Activated CD4-positive, CD25-positive, alpha-beta regulatory T cell treated with anti-CD3 and anti-CD28 coated beads, Interleukin-2, amount 50 U/mL, for 72 hours (primary cell): ENCODE results near the gene CAPN15.

ENCODE experiments used
- DNase-seq: peaks from one replicate; pipeline ENCODE4 v3.0.0; 2021

The CAPN15 gene

DNA sequence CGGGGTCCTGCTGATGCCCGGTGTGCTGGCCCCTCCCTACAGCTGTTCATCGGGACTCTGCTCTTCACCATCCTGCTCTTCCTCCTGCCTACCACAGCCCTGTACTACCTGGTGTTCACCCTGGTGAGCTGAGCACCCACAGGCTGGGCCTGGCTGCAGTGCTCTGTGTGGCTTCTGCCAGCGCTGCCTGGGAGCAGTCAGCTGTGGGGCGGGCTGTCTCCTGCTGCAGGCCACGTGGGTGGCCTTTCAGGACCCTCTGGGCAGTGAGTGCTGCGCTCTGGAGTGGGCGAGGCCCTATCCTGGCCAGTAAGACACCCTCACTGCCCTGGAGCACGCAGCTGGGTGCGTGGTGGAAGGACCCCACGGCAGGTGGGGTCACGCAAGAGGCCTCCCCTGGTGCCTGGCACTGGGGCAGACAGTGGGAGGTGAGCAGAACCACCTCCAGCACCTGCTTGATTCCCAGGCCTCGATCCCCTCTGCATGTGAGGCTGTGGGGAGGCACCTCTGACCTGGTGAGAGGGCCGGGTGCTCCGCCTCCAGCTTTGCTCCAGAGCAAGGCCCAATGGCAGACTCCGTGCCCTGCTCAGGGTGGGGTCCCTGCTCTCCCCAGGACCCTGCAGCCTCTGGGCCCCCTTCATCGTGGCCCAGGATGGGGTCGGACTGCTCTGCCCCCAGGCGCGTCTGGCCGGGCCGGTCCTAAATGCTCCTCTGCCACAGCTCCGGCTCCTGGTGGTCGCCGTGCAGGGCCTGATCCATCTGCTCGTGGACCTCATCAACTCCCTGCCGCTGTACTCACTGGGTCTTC lies 52.8 kb downstream of the CAPN15 start:
- DNase-seq = no peak

GRCh38 chr16:580946-581498 lies 53.5 kb downstream of the CAPN15 start:
- DNase-seq = no peak

GRCh38 chr16:582218-582613 lies 54.7 kb downstream of the CAPN15 start:
- no peak for DNase-seq

DNA sequence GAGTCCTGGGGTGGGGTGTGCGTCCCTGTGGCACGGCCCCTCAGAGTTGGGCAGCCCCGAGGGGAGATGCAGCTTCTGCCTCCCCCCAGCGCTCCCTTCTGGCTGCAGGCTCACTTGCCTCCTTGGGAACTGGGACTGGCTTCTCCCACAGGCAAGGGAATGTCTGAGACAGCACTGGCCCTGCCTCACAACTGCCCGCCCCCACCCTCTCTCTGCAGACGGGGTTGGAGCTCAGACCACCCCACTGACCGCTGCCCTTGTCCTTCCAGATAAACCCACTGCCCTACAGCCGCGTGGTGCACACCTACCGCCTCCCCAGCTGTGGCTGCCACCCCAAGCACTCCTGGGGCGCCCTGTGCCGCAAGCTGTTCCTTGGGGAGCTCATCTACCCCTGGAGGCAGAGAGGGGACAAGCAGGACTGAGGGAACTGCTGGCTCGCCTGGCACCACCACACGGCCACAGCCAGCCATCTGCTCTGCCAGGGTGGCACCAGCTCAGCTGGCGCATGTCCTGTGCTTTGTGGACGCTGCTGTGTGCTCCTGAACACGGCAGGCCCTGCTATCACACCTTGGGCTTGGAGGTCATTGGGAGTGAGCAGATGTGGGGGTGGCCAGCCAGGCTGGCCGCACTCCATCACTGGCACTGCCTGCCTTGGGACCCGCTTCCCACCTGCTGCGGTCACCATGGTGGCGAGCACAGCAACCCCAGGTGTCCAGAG lies 55.3 kb downstream of the CAPN15 start:
- DNase-seq = no peak

- DNase-seq = no peak
These were observed 55.9 kb downstream of the CAPN15 start for GRCh38 chr16:583470-583814.

DNA sequence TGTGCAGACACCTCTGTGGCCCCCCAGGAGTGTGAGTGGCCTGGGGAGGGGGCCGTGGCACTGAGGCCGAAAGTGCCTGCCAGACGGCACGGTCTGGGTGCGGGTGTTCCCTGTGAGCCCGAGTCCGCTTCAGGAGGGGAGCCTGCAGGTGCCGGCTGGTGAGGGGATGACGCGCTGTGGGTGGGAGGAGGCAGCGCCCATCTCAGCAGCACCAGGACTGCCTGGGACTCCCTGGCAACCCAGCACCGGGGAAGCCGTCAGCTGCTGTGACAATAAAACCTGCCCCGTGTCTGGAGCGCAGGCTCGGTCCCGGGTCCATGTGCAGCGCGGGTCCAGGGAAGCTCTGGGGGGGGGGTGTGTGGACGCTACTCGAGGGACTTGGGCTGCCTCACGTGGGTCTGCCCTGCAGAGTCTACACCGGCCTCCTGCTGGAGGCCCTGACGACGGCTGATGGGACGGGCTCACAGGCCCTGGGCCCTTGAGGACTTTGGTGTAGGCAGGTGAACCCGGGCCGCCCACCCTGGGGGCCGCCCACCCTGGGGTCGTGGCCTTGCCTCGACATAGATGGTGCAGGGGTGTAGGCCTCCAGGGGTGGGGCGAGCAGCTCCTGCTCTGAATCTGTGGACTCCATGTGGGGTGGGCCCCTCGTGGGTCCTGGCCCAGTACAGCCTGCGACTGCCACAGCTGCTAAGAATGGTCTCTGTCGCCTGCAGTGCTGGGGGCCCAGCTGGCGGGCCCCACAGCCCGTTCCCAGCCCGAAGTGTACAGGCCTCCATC lies 56.5 kb downstream of the CAPN15 start:
- DNase-seq = no peak

- no peak for DNase-seq
These were observed 57.8 kb downstream of the CAPN15 start for GRCh38 chr16:585351-585750.

- DNase-seq = no peak
These were observed 58.6 kb downstream of the CAPN15 start for GRCh38 chr16:586047-586644.

DNA sequence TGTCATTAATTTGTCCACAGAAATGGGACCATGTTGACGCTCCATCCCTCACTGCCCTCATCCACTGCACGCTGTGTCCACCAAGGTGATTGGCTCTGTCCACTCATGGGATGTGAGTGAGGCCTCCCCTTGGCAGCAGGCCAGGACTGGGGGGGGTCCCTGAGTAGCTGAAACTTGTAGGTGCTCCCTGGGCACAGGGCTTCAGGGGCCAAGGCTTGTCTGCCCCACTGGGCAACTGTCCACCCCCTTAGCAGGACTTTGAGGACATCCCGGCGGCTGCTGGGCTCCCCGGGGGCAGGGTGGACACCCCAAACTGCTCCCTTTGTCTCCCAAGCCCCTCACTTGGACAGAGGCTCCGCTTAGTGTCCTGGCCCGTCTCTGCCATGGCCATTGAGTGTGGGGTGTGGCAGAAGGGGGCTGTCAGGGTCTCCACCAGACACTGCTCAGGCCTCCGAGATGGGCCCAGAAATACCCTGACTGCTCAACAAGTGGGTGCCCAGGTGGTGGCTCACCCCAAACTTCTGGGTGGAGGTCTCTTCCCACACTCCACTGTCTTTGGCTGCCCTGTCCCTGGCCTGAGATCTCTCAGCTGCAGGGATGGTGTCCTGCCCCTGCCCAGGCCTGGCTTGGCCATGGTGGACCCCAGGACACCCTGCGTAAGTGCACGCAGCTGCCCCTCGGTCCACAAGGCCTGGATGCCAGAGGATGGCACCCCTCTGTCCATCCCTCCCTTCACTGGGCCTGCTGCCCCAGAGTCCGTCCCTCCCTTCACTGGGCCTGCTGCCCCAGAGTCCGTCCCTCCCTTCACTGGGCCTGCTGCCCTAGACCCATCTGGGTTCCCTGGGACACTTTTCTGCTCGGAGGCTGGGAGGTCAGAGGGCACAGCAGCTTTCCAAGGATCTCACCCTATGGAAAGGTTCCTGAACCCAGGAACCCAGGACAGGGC lies 59.4 kb downstream of the CAPN15 start:
- no peak for DNase-seq

DNA sequence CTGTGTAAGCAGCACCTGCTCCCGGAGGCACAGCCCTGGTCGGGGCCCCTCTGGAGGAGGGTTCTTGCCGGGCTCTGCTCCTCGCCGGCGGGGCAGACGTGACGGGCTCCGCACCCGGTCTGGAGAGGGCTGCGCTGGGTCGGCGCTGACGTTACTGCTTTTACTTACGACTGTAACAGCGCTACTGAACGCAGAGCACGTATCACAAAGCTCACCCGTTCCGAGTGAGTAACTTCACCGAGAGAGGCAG lies 61.1 kb downstream of the CAPN15 start:
- no peak for DNase-seq

- DNase-seq = peak; percentile 99
These were observed 61.6 kb downstream of the CAPN15 start for GRCh38 chr16:588889-589657.

- peak; percentile 99 for DNase-seq
These were observed 62.2 kb downstream of the CAPN15 start, which contains the start of gene RAB40C for GRCh38 chr16:589658-590187. TSS of gene RAB40C (plus strand) at chr16:590066. CDS start at chr16:590292, 226 bp downstream.

DNA sequence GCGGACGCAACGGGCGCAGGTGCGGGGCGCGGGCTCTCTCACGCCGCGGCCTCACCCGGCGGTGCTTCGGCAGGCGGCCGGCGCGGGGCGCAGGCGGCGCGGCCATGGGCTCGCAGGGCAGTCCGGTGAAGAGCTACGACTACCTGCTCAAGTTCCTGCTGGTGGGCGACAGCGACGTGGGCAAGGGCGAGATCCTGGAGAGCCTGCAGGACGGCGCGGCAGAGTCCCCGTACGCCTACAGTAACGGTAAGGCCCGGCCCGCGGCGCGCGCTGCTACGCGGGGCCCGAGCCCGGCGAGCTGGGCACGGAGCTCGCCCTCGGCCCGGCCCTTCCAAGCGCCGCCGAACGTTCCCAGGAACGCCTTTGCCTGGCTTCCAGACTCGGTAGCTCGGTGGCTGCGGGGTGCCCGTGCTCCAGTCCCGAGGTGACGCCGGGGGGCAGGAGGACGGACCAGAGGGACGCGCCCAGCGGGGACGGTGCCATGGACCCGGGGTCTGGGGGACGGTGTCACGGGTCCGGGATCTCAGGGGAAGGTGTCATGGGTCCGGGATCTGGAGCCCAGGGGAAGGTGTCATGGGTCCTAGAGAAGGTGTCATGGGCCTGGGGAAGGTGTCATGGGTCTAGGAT lies 62.8 kb downstream of the CAPN15 start:
- DNase-seq = no peak

DNA sequence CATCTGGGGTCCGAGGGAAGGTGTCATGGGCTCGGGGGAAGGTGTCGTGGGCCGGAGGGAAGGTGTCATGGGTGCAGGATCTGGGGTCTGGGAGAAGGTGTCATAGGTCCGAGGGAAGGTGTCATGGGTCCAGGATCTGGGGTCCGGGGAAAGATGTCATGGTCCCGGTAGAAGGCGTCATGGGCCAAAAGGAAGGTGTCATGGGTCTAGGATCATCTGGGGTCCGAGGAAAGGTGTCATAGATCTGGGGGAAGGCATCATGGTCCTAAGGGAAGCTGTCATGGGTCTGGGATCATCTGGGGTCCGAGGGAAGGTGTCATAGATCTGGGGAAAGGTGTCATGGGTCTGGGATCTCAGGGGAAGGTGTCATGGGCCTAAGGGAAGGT lies 63.3 kb downstream of the CAPN15 start:
- DNase-seq = no peak

DNA sequence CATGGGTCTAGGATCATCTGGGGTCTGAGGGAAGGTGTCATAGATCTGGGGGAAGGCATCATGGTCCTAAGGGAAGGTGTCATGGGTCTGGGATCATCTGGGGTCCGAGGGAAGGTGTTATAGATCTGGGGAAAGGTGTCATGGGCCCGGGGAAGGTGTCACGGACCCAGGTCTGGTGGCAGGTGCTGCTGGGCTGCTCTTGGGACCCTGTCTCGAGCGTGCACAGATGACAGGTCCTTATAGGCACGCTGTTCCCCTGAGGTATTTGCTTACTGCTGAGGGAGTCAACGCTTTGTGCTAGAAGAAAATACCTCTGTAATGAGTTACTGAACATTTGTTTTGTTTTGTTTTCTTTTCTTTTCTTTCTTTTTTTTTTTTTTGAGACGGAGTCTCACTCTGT lies 63.7 kb downstream of the CAPN15 start:
- DNase-seq = no peak

DNA sequence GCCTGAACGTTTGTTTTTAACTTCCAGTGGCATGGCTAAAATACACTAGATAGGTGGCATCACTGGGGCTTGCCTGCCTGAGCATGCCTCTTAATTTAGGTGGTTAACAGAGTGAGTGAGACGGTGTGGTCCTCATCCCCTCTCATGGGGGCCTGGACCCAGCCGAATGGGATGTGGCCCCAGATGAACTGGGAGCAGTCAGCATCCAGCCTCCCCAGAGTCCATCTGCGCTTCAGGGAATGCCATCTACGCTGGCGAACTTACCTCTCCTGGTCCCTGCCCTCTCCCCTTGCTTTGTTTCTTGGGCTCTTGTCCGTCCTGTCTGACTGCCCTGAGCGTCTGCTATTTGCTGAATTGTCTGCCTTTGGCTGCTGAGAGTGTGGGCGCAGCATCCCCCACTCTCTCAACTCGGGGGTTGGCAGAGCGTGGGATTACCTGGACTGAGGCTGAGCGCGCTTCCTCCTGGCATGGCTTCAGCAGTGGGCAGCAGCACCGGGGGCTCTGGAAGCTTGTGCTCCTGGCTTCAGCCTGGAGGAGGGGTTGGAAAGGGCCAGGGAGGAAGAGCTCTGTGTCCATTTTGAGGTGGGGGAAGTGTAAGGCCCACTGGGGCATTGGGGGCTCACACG lies 64.5 kb downstream of the CAPN15 start:
- no peak for DNase-seq

DNA sequence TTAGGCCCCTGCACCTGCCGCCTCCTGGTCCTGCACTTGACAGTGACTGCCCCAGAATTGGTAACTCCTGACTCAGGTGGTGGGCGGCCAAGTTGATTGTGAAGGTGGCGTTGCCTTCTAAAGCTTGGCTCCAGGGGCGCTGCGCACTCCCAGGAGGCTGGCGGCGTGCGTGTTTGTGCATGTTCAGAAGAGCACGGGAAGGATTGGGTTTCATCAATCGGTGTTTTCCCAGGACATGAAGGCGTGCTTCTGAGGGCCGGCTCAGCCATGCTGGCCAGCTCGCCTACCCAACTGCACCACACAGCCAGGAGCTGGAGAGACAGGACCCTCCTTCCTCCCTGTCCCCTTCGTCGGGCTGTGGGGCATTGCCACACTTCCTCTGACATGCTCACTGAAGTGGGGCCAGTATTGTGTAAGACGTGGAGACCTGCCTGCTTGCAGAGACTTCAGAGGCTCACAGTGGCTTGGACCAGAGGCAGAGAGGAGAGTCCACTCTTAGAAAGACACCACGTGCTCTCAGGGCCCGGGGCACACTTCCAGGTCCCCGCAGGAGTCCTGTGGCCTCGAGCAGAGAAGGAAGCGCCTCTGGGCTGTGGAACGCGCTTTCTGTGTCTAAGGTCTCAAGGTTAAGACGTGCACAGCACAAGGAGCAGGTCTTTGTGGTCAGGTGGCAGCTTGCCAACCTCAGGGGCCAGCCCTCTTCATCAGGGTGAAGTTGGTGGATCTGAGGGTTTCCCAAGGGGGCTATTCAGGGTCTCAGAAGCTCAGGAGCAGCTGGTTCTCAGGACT lies 65.2 kb downstream of the CAPN15 start:
- DNase-seq = peak; percentile 32

DNA sequence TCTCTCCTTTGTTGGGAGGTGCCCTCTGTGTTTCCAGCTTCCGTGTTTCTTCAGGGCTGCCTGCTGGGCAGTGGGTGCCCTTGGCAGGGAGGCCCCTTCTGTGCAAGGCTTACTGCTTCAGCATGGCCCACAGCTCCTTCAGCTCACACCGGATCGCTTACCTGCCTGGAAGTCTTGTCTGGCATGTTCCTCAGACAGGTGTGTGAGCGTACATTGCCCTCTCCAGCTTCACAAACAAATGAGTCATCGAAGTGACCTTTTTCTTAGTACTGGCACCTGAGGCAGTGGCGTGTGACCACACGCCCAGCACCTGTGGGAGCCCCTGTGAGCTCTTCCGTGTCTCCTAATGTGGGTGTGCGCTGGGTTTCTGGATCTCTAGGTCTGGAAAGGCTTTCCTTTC lies 65.9 kb downstream of the CAPN15 start:
- no peak for DNase-seq

GRCh38 chr16:593807-594206 lies 66.3 kb downstream of the CAPN15 start:
- DNase-seq = no peak
